ENCODE data around the gene STAT5A.
"Not testable (repeated sequence)": the region's sequence is repeated elsewhere in the genome, so short reads cannot be mapped to it uniquely, and the experiment has no call there.

The STAT5A gene

GRCh38 chr17:42241871-42242270 lies 46.4 kb upstream of the STAT5A start:
- no peak overlapping the region for H3K9ac ChIP-seq (ENCODE audit: low read depth, low read length)
- TF ChIP-seq CTCF (IDR thresholded peaks at IDR 0.05; ENCODE audit: borderline replicate concordance, extremely low read depth, low read length, poor library complexity, severe bottlenecking), result no peak
- TF ChIP-seq EZH2 (IDR thresholded peaks at IDR 0.05; ENCODE audit: borderline replicate concordance, low read depth, low read length, severe bottlenecking), result no peak
- H3K79me2 ChIP-seq (ENCODE audit: insufficient read depth, low read length), result peaks cover 49% of the 10 kb centered on the region
- no peaks in the 10 kb centered on the region for H3K4me1 ChIP-seq (ENCODE audit: insufficient read depth, low read length)
- no peak for DNase-seq
- no peak overlapping the region for H3K4me3 ChIP-seq (ENCODE audit: low read depth in 1 of 2, low read length in 2 of 2)
- H2AFZ ChIP-seq (ENCODE audit: low read depth, low read length), result no peak overlapping the region
- H3K27ac ChIP-seq (ENCODE audit: low read length), result no peak overlapping the region
- no peaks in the 10 kb centered on the region for H3K27me3 ChIP-seq (ENCODE audit: insufficient read depth, low read length, poor library complexity)
- H3K9me3 ChIP-seq (ENCODE audit: insufficient read depth, low read length, severe bottlenecking), result no peaks in the 10 kb centered on the region
- H4K20me1 ChIP-seq (ENCODE audit: insufficient read depth, low read length), result no peaks in the 10 kb centered on the region; the same call in 1 of the 2 replicates
- H3K36me3 ChIP-seq (ENCODE audit: insufficient read depth, low read length), result no peaks in the 10 kb centered on the region
- ATAC-seq (ENCODE audit: insufficient read depth, low read depth), result no peak
- no peak overlapping the region for H3K4me2 ChIP-seq (ENCODE audit: insufficient read depth, low read length)

GRCh38 chr17:42243493-42243982 lies 44.8 kb upstream of the STAT5A start:
- Histone ChIP-seq H3K27ac (ENCODE audit: low read length) (no peak overlapping the region), H3K27me3 (ENCODE audit: insufficient read depth, low read length, poor library complexity) (no peaks in the 10 kb centered on the region), H3K9ac (ENCODE audit: low read depth, low read length) (no peak overlapping the region), H4K20me1 (ENCODE audit: insufficient read depth, low read length) (no peaks in the 10 kb centered on the region; the same call in 1 of the 2 replicates), H3K4me3 (ENCODE audit: low read depth in 1 of 2, low read length in 2 of 2) (no peak overlapping the region), H3K79me2 (ENCODE audit: insufficient read depth, low read length) (peaks cover 55% of the 10 kb centered on the region), H3K4me1 (ENCODE audit: insufficient read depth, low read length) (peaks cover 7% of the 10 kb centered on the region), H2AFZ (ENCODE audit: low read depth, low read length) (no peak overlapping the region), H3K4me2 (ENCODE audit: insufficient read depth, low read length) (no peak overlapping the region), H3K9me3 (ENCODE audit: insufficient read depth, low read length, severe bottlenecking) (no peaks in the 10 kb centered on the region), H3K36me3 (ENCODE audit: insufficient read depth, low read length) (no peaks in the 10 kb centered on the region)
- DNase-seq, result no peak
- no peak for TF ChIP-seq CTCF (IDR thresholded peaks at IDR 0.05; ENCODE audit: borderline replicate concordance, extremely low read depth, low read length, poor library complexity, severe bottlenecking)
- TF ChIP-seq EZH2 (IDR thresholded peaks at IDR 0.05; ENCODE audit: borderline replicate concordance, low read depth, low read length, severe bottlenecking), result no peak
- no peak for ATAC-seq (ENCODE audit: insufficient read depth, low read depth)

GRCh38 chr17:42244116-42244515 lies 44.2 kb upstream of the STAT5A start:
- not testable (repeated sequence) for H3K9ac ChIP-seq (ENCODE audit: low read depth, low read length); H4K20me1 ChIP-seq (ENCODE audit: insufficient read depth, low read length); H3K4me3 ChIP-seq (ENCODE audit: low read depth in 1 of 2, low read length in 2 of 2); H3K9me3 ChIP-seq (ENCODE audit: insufficient read depth, low read length, severe bottlenecking); H2AFZ ChIP-seq (ENCODE audit: low read depth, low read length); DNase-seq; H3K27me3 ChIP-seq (ENCODE audit: insufficient read depth, low read length, poor library complexity); H3K4me2 ChIP-seq (ENCODE audit: insufficient read depth, low read length); H3K36me3 ChIP-seq (ENCODE audit: insufficient read depth, low read length); H3K27ac ChIP-seq (ENCODE audit: low read length); ATAC-seq (ENCODE audit: insufficient read depth, low read depth)
- Histone ChIP-seq H3K4me1 (ENCODE audit: insufficient read depth, low read length) (peaks cover 12% of the 10 kb centered on the region), H3K79me2 (ENCODE audit: insufficient read depth, low read length) (peaks cover 57% of the 10 kb centered on the region)

GRCh38 chr17:42245183-42245582 lies 43.1 kb upstream of the STAT5A start:
- not testable (repeated sequence) for H3K9ac ChIP-seq (ENCODE audit: low read depth, low read length); H3K4me3 ChIP-seq (ENCODE audit: low read depth in 1 of 2, low read length in 2 of 2); H2AFZ ChIP-seq (ENCODE audit: low read depth, low read length); DNase-seq; ATAC-seq (ENCODE audit: insufficient read depth, low read depth); H3K36me3 ChIP-seq (ENCODE audit: insufficient read depth, low read length); H3K9me3 ChIP-seq (ENCODE audit: insufficient read depth, low read length, severe bottlenecking); H3K27ac ChIP-seq (ENCODE audit: low read length); H3K4me2 ChIP-seq (ENCODE audit: insufficient read depth, low read length); H4K20me1 ChIP-seq (ENCODE audit: insufficient read depth, low read length); H3K27me3 ChIP-seq (ENCODE audit: insufficient read depth, low read length, poor library complexity)
- Histone ChIP-seq H3K4me1 (ENCODE audit: insufficient read depth, low read length) (peaks cover 20% of the 10 kb centered on the region), H3K79me2 (ENCODE audit: insufficient read depth, low read length) (peaks cover 60% of the 10 kb centered on the region)

Measured in DND-41 (cell line).